Loucy (cell line): ENCODE data around the gene DIO1.

Source experiments
- H2AFZ ChIP-seq: fragments of 200-600 bp; sonication (generic); 2 replicates; pipeline ENCODE4 v1.6.0; 2016; ENCODE audit warnings: antibody characterized with exemption, mild to moderate bottlenecking, low read length, moderate library complexity
- H3F3A ChIP-seq: fragments of 200-600 bp; 2 replicates; pipeline ENCODE4 v1.6.0; 2016; ENCODE audit warnings: antibody characterized with exemption, low read depth, mild to moderate bottlenecking
- H3K27me3 ChIP-seq: fragments of 200-600 bp; sonication (generic); 2 replicates; pipeline ENCODE4 v1.6.1; 2014; ENCODE audit warnings: low read length, mild to moderate bottlenecking; ENCODE audit not compliant: insufficient read depth, poor library complexity, severe bottlenecking
- H3K36me3 ChIP-seq: fragments of 200-600 bp; sonication (generic); 2 replicates; pipeline ENCODE4 v1.6.1; 2016; ENCODE audit warnings: low read length; ENCODE audit not compliant: insufficient read depth
- H3K4me1 ChIP-seq: fragments of 200-600 bp; sonication (generic); 2 replicates; pipeline ENCODE4 v1.5.1; 2014; ENCODE audit warnings: low read length, mild to moderate bottlenecking; ENCODE audit not compliant: insufficient read depth, poor library complexity, severe bottlenecking
- H3K4me2 ChIP-seq: fragments of 200-600 bp; sonication (generic); 2 replicates; pipeline ENCODE4 v1.6.0; 2014; ENCODE audit warnings: antibody characterized with exemption, low read length, low read depth, mild to moderate bottlenecking; ENCODE audit not compliant: poor library complexity, severe bottlenecking
- H3K4me3 ChIP-seq: fragments of 200-600 bp; sonication (generic); 2 replicates; pipeline ENCODE4 v1.5.1; 2014; ENCODE audit warnings: low read length, mild to moderate bottlenecking, mixed read lengths; ENCODE audit not compliant: poor library complexity, severe bottlenecking
- H3K79me2 ChIP-seq: fragments of 200-600 bp; sonication (generic); 2 replicates; pipeline ENCODE4 v1.6.1; 2014; ENCODE audit warnings: low read length; ENCODE audit not compliant: insufficient read depth
- H3K9ac ChIP-seq: fragments of 200-600 bp; sonication (generic); 2 replicates; pipeline ENCODE4 v1.6.0; 2014; ENCODE audit warnings: mild to moderate bottlenecking, low read depth, low read length, moderate library complexity; ENCODE audit not compliant: poor library complexity, severe bottlenecking
- H3K9me2 ChIP-seq: fragments of 200-600 bp; sonication (generic); replicated peaks from 2 replicates; pipeline ENCODE4 v1.6.1; 2016; ENCODE audit warnings: low read depth, low read length, mixed read lengths
- H3K9me3 ChIP-seq: fragments of 200-600 bp; sonication (generic); 2 replicates; pipeline ENCODE4 v1.6.1; 2014; ENCODE audit warnings: mild to moderate bottlenecking, antibody characterized with exemption, low read length, low read depth; ENCODE audit not compliant: insufficient read depth
- H4K20me1 ChIP-seq: fragments of 200-600 bp; sonication (generic); 2 replicates; pipeline ENCODE4 v1.6.0; 2014; ENCODE audit warnings: antibody characterized with exemption, low read length, mild to moderate bottlenecking; ENCODE audit not compliant: insufficient read depth, poor library complexity, severe bottlenecking
- EZH2phosphoT487 ChIP-seq: fragments of 200-600 bp; IDR thresholded peaks from 2 replicates; pipeline ENCODE4 v1.6.1; 2018; ENCODE audit warnings: antibody characterized with exemption, mild to moderate bottlenecking, moderate library complexity, borderline replicate concordance
- TF ChIP-seq, protein P1 (sequence below): fragments of 200-600 bp; sonication (generic); conservative IDR thresholded peaks from 2 replicates; pipeline ENCODE4 v1.5.1; 2014; ENCODE audit warnings: mild to moderate bottlenecking, antibody characterized with exemption, low read length

DIO1 gene

DNA sequence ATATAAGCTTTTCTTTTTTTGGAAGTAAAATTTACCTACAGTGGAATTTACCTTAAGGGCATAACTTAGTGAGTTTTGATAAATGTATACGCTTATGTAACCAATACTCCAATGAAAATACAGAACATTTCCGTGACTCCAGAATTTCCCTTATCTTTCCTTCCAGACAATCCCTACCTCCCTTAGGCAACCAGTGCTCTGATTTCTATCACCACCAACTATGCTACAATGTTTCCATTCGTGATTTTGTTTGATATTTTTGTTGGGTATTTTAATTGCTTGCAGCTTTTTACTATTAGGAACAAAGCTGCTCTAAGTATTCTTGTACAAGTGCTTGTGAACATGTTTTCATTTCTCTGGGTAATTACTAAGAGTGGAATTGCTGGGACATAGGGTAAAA is 36.9 kb downstream of the DIO1 start:
- Histone ChIP-seq H3K9ac (no peak overlapping the region), H3K9me2 (no peaks in the 10 kb centered on the region), H3K27me3 (no peaks in the 10 kb centered on the region), H3K4me1 (peaks cover 9% of the 10 kb centered on the region), H3K36me3 (peaks cover 40% of the 10 kb centered on the region), H4K20me1 (no peaks in the 10 kb centered on the region), H3K79me2 (no peaks in the 10 kb centered on the region; the same call in 1 of the 2 replicates), H3K4me3 (no peak overlapping the region), H3F3A (peaks cover 3% of the 10 kb centered on the region; the same call in 1 of the 2 replicates), H3K4me2 (no peak overlapping the region), H2AFZ (no peak overlapping the region), H3K9me3 (peaks cover 14% of the 10 kb centered on the region; the same call in 1 of the 2 replicates)
- TF ChIP-seq, protein P1, sequence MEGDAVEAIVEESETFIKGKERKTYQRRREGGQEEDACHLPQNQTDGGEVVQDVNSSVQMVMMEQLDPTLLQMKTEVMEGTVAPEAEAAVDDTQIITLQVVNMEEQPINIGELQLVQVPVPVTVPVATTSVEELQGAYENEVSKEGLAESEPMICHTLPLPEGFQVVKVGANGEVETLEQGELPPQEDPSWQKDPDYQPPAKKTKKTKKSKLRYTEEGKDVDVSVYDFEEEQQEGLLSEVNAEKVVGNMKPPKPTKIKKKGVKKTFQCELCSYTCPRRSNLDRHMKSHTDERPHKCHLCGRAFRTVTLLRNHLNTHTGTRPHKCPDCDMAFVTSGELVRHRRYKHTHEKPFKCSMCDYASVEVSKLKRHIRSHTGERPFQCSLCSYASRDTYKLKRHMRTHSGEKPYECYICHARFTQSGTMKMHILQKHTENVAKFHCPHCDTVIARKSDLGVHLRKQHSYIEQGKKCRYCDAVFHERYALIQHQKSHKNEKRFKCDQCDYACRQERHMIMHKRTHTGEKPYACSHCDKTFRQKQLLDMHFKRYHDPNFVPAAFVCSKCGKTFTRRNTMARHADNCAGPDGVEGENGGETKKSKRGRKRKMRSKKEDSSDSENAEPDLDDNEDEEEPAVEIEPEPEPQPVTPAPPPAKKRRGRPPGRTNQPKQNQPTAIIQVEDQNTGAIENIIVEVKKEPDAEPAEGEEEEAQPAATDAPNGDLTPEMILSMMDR, result no peak
- TF ChIP-seq EZH2phosphoT487, result no peak

DNA sequence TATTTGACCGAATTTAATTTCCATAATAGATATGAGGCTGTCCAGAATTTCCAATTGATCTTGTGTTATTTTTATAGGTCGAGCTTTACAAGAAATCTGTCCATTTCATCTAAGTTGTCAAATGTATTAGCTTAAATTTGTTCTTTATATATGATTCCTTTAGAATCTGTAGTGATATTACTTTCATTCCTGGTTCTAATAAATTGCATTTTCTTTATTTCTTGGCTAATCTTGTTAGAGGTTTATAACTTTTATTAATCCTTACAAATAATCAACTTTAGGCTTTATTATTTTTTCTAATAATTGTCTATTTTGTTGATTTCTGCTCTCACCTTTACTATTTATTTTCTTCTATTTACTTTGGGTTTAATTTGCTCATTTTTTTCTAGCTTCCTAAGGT is 37.5 kb downstream of the DIO1 start:
- peaks cover 3% of the 10 kb centered on the region; the same call in 1 of the 2 replicates for H3F3A ChIP-seq
- no peaks in the 10 kb centered on the region for H3K9me2 ChIP-seq
- peaks cover 14% of the 10 kb centered on the region; the same call in 1 of the 2 replicates for H3K9me3 ChIP-seq
- H3K4me3 ChIP-seq, result no peak overlapping the region
- TF ChIP-seq, protein P1, result no peak
- no peak for TF ChIP-seq EZH2phosphoT487
- H3K79me2 ChIP-seq, result no peaks in the 10 kb centered on the region; the same call in 1 of the 2 replicates
- no peak overlapping the region for H3K9ac ChIP-seq
- peaks cover 9% of the 10 kb centered on the region for H3K4me1 ChIP-seq
- H4K20me1 ChIP-seq, result no peaks in the 10 kb centered on the region
- no peak overlapping the region for H2AFZ ChIP-seq
- peaks cover 40% of the 10 kb centered on the region for H3K36me3 ChIP-seq
- H3K27me3 ChIP-seq, result no peaks in the 10 kb centered on the region
- no peak overlapping the region for H3K4me2 ChIP-seq

DNA sequence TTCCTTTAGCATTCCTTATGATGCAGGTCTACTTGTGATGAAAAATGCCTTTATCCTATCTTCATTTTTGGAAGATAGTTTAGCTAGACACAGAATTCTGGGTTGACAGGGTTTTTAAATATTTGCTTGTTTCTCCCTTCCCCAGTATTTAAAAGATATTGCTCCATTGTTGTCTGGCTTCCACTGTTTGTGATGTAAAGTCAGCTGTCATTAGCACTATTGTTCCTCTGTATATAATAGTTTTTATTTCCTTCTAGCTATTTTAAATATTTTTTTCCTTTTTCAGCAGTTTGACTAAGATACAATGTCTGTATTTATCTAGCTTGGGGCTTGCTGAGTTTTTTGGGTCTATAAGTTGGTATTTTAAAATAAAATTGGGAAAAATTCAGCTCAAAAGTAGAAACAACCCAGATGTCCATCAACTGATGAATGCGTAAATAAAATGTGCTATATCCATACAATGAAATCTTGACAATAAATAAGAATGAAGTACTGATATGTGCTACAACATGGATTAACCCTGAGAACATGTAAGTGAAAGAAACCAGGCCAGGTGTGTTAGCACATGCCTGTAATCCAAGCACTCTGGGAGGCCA is 40.3 kb downstream of the DIO1 start:
- Histone ChIP-seq H3K9ac (no peak overlapping the region), H3K27me3 (no peaks in the 10 kb centered on the region), H4K20me1 (no peaks in the 10 kb centered on the region), H3K4me1 (peaks cover 11% of the 10 kb centered on the region), H3K9me3 (peaks cover 14% of the 10 kb centered on the region; the same call in 1 of the 2 replicates), H3K9me2 (no peaks in the 10 kb centered on the region), H3K4me3 (no peak overlapping the region), H2AFZ (no peak overlapping the region), H3F3A (peaks cover 6% of the 10 kb centered on the region; the same call in 1 of the 2 replicates), H3K4me2 (no peak overlapping the region), H3K79me2 (peaks cover 8% of the 10 kb centered on the region; the same call in 1 of the 2 replicates), H3K36me3 (peaks cover 22% of the 10 kb centered on the region)
- TF ChIP-seq EZH2phosphoT487, result no peak
- TF ChIP-seq, protein P1, result no peak
